Ovary (tissue), 9 donors: ENCODE data around the gene MROH2B. TPM values are rescaled to one million over a fixed set of nuclear protein-coding genes. Genes with fewer than 3 reads are reported as not detected.

Experiments
- DNase-seq, 5 donors: peaks; one replicate each; pipeline ENCODE4 v3.0.0-alpha.2; 2019 to 2020
- H3K27ac ChIP-seq, 2 donors: fragments of 200-600 bp; one replicate each; pipeline versions ENCODE4 v1.5.1 to v1.8.0; 2019 to 2022
- H3K27me3 ChIP-seq: fragments of 200-600 bp; one replicate; pipeline ENCODE4 v1.8.0; 2022
- H3K36me3 ChIP-seq: fragments of 200-600 bp; sonication (generic); one replicate; pipeline ENCODE4 v1.5.1; 2019
- H3K4me1 ChIP-seq: one replicate; pipeline ENCODE4 v1.8.1; 2013; ENCODE audit warnings: mild to moderate bottlenecking, moderate library complexity; ENCODE audit not compliant: insufficient read depth
- H3K4me3 ChIP-seq: fragments of 200-600 bp; sonication (generic); one replicate; pipeline ENCODE4 v1.5.1; 2017
- H3K9me3 ChIP-seq, 2 donors: fragments of 200-600 bp in 1 of 2; sonication (generic) in 1 of 2; one replicate each; pipeline versions ENCODE4 v1.5.1 to v1.8.1; 2013 to 2019; ENCODE audit warnings: mild to moderate bottlenecking in 1 of 2, moderate library complexity in 1 of 2
- EP300 ChIP-seq: sonication (generic); formaldehyde crosslinking; IDR thresholded peaks from one replicate; pipeline ENCODE4 v1.6.1; 2017; ENCODE audit warnings: antibody characterized with exemption
- POLR2A ChIP-seq: fragments of 450-650 bp; IDR thresholded peaks from one replicate; pipeline ENCODE4 v1.6.1; 2017; ENCODE audit warnings: antibody characterized with exemption, mild to moderate bottlenecking, moderate library complexity
- WGBS, 3 donors: extraction: QIAGEN DNeasy Blood & Tissue Kit in 1 of 3; methylation state at CpG; one replicate each; pipeline versions ENCODE4 v1.1.5 to v1.1.7; 2013 to 2017; 5-methylcytosine and 5-hydroxymethylcytosine counted together
- intact Hi-C, 4 donors: fragments of 100-400 bp; cut with DNase I; formaldehyde crosslinking; loops; one replicate each; pipeline versions ENCODE4 v1.11.0 to v1.15.1; 2022 to 2023
- polyA plus RNA-seq, 2 donors: library from polyadenylated mRNA; stranded (reverse); fragments of 200-250 nt in 1 of 2; fragments of 350-450 nt in 1 of 2; fragmentation: Illumina TruSeq in 1 of 2; extraction: RNeasy Lipid Tissue Mini Kit (QIAGEN cat#74804) in 1 of 2; gene quantifications; one replicate each; pipeline ENCODE4 v1.2.3, GENCODE V29; 2013 to 2014
- total RNA-seq, 7 donors: library from RNA; depleted of rRNA in 2 of 7; stranded (reverse); fragments of >200 nt in 2 of 7; fragmentation: NEBNext Ultra II Directional in 3 of 7; extraction: Animal tissue kit (Norgen Biotek cat#: 25700) in 3 of 7; gene quantifications; one replicate each; pipeline versions ENCODE4 v1.1.0 to v1.2.4, GENCODE V29; 2016 to 2023
- TF ChIP-seq, protein P1 (sequence below), 3 donors: fragments of 450-650 bp in 2 of 3; fragments of 200-600 bp in 1 of 3; IDR thresholded peaks; one replicate each; pipeline versions ENCODE4 v1.5.1 to v1.8.0; 2016 to 2022; ENCODE audit warnings: antibody characterized with exemption in 3 of 3, mild to moderate bottlenecking in 1 of 3
- donor health status: DM: no; HTN: no; CAD: no; lungs with moderate emphysema.
- donor health status: DM: no; HTN: no; CAD: no.
- donor health status: Bipolar disorder and iron deficiency.
- donor health status: DM: yes; HTN: yes; CAD: no.
- donor health status: DM: no; HTN: no; CAD: no.
- donor health status: DM: yes; HTN: yes; CAD: no.

The MROH2B gene
- total and polyA plus RNA-seq, 9 donors = 0.01 TPM; not detected in 8

GRCh38 chr5:41095324-41096101 lies 24.4 kb upstream of the MROH2B start:
- intact Hi-C loops = no loop called here
- WGBS, 3 donors = 38 to 43% (median 42%) methylated on average over 5 of the region's 5 CpGs

DNA sequence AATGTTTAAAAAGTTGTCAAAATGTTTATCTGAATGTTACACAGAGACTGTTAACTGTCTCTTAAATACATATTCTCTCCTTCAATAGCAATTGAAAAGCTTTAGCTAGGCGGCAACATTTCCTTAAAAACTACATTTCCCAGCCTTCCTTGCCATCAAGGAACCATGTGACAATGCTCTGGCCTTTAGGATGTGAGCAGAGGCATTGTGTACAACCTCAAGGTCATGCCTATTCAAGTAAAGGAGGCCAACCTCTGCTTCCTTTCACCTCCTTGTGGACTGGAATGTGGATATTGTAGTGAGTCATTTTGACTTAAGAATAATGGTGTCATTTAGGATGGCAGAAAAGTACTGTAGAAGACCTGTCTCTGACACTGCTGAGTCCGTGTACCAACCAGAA lies 23.7 kb upstream of the MROH2B start:
- intact Hi-C loops = no loop called here
- no peak for DNase-seq
- WGBS, 3 donors = 82 to 84% (median 83%) methylated on average over 2 of the region's 2 CpGs

More at GRCh38 chr5:41095324-41096101, 24.4 kb upstream of the MROH2B start:
- peak in 3 of 5 donors; percentile 20 to 38 (median 36) for DNase-seq
- Histone ChIP-seq H3K4me3 (no peak overlapping the region), H3K27ac (no peak overlapping the region), H3K27me3 (no peaks in the 10 kb centered on the region), H3K36me3 (no peaks in the 10 kb centered on the region), H3K9me3 (no peaks in the 10 kb centered on the region), H3K4me1 (peaks cover 10% of the 10 kb centered on the region)
- TF ChIP-seq POLR2A (no peak), EP300 (no peak)
- TF ChIP-seq, protein P1, sequence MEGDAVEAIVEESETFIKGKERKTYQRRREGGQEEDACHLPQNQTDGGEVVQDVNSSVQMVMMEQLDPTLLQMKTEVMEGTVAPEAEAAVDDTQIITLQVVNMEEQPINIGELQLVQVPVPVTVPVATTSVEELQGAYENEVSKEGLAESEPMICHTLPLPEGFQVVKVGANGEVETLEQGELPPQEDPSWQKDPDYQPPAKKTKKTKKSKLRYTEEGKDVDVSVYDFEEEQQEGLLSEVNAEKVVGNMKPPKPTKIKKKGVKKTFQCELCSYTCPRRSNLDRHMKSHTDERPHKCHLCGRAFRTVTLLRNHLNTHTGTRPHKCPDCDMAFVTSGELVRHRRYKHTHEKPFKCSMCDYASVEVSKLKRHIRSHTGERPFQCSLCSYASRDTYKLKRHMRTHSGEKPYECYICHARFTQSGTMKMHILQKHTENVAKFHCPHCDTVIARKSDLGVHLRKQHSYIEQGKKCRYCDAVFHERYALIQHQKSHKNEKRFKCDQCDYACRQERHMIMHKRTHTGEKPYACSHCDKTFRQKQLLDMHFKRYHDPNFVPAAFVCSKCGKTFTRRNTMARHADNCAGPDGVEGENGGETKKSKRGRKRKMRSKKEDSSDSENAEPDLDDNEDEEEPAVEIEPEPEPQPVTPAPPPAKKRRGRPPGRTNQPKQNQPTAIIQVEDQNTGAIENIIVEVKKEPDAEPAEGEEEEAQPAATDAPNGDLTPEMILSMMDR (IDR thresholded peaks at IDR 0.05) = no peak

GRCh38 chr5:41093803-41094202 lies 22.7 kb upstream of the MROH2B start:
- H3K9me3 ChIP-seq = no peaks in the 10 kb centered on the region
- no peak for DNase-seq
- peaks cover 10% of the 10 kb centered on the region for H3K4me1 ChIP-seq
- H3K27ac ChIP-seq = no peak overlapping the region
- 5 to 10% (median 10%) methylated on average over 1 of the region's 1 CpG for WGBS, 3 donors
- H3K36me3 ChIP-seq = no peaks in the 10 kb centered on the region
- intact Hi-C loops = no loop called here
- TF ChIP-seq POLR2A (no peak), EP300 (no peak)
- TF ChIP-seq, protein P1 (IDR thresholded peaks at IDR 0.05) = no peak
- no peak overlapping the region for H3K4me3 ChIP-seq
- no peaks in the 10 kb centered on the region for H3K27me3 ChIP-seq

More for the DNA sequence above, 23.7 kb upstream of the MROH2B start:
- H3K27ac ChIP-seq = no peak overlapping the region
- H3K36me3 ChIP-seq = no peaks in the 10 kb centered on the region
- peaks cover 10% of the 10 kb centered on the region for H3K4me1 ChIP-seq
- TF ChIP-seq, protein P1 (IDR thresholded peaks at IDR 0.05) = no peak
- TF ChIP-seq EP300 = no peak
- no peak for TF ChIP-seq POLR2A
- no peaks in the 10 kb centered on the region for H3K27me3 ChIP-seq
- no peaks in the 10 kb centered on the region for H3K9me3 ChIP-seq
- H3K4me3 ChIP-seq = no peak overlapping the region

DNA sequence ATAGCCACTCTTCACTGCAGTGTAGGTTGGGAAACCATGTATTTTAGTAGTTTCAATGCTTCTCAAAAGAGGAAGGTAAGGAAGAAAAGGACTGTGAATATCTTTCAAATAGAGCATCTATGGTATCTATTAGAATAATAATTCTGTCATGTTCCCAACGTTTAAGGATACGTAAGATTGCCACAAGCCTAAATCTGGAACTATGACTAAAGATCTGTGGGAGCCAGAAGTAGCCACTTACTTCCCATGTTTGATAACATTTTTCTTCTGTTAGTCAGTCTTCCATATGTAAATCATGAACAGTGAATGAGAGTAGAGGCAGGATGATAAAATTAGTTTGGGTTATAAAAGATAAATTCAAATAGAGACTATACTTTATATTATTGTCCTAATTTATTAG lies 16.3 kb upstream of the MROH2B start:
- TF ChIP-seq EP300 (no peak), POLR2A (no peak)
- TF ChIP-seq, protein P1 (IDR thresholded peaks at IDR 0.05) = no peak
- no peaks in the 10 kb centered on the region for H3K27me3 ChIP-seq
- intact Hi-C loops = no loop called here
- DNase-seq = no peak
- no peak overlapping the region for H3K4me3 ChIP-seq
- no peaks in the 10 kb centered on the region for H3K9me3 ChIP-seq
- H3K4me1 ChIP-seq = no peaks in the 10 kb centered on the region
- no peaks in the 10 kb centered on the region for H3K36me3 ChIP-seq
- H3K27ac ChIP-seq = no peak overlapping the region
- WGBS, 3 donors = 28 to 49% (median 35%) methylated on average over 2 of the region's 2 CpGs
